Heart left ventricle (tissue), 16 donors: ENCODE data around the gene FOXN3. TPM values are rescaled to one million over a fixed set of nuclear protein-coding genes. Genes with fewer than 3 reads are reported as not detected.

Experiments used
- ATAC-seq, 4 donors: fragments of 200-7000 bp; cut with Tn5 transposase; one replicate each; pipeline ENCODE4 v1.9.1; 2020 to 2022; ENCODE audit warnings: moderate library complexity in 4 of 4, mild to moderate bottlenecking in 3 of 4, moderate number of reproducible peaks in 1 of 4
- DNase-seq, 5 donors: peaks; one replicate each; pipeline ENCODE4 v3.0.0-alpha.2; 2020
- H3K27ac ChIP-seq, 12 donors: fragments of 200-600 bp; sonication (generic) in 4 of 12; one replicate each; pipeline versions ENCODE4 v1.5.0 to v1.8.0; 2016 to 2022; ENCODE audit warnings: mild to moderate bottlenecking in 2 of 12
- H3K27me3 ChIP-seq, 9 donors: fragments of 200-600 bp; sonication (generic) in 2 of 9; one replicate each; pipeline versions ENCODE4 v1.5.1 to v1.8.0; 2016 to 2022; ENCODE audit warnings: mild to moderate bottlenecking in 3 of 9
- H3K36me3 ChIP-seq, 9 donors: fragments of 200-600 bp; sonication (generic) in 2 of 9; one replicate each; pipeline versions ENCODE4 v1.5.0 to v1.8.0; 2018 to 2022; ENCODE audit warnings: mild to moderate bottlenecking in 2 of 9
- H3K4me1 ChIP-seq, 12 donors: fragments of 200-600 bp; sonication (generic) in 4 of 12; one replicate each; pipeline versions ENCODE4 v1.5.0 to v1.8.0; 2016 to 2022; ENCODE audit warnings: mild to moderate bottlenecking in 3 of 12
- H3K4me3 ChIP-seq, 12 donors: fragments of 200-600 bp; sonication (generic) in 4 of 12; one replicate each; pipeline versions ENCODE4 v1.5.0 to v1.8.0; 2017 to 2022; ENCODE audit warnings: mild to moderate bottlenecking in 9 of 12, moderate library complexity in 4 of 12
- H3K9me3 ChIP-seq, 12 donors: fragments of 200-600 bp; sonication (generic) in 4 of 12; one replicate each; pipeline versions ENCODE4 v1.5.0 to v1.8.0; 2016 to 2022; ENCODE audit warnings: mild to moderate bottlenecking in 1 of 12
- CTCF ChIP-seq, 12 donors: fragments of 200-600 bp; sonication (generic) in 4 of 12; IDR thresholded peaks; one replicate each; pipeline versions ENCODE4 v1.5.0 to v1.8.0; 2018 to 2022; ENCODE audit warnings: antibody characterized with exemption in 12 of 12, mild to moderate bottlenecking in 5 of 12
- POLR2A ChIP-seq, 2 donors: fragments of 450-650 bp; IDR thresholded peaks; one replicate each; pipeline ENCODE4 v1.6.1; 2017; ENCODE audit warnings: antibody characterized with exemption in 2 of 2, mild to moderate bottlenecking in 2 of 2, moderate library complexity in 2 of 2
- WGBS, 4 donors: extraction: QIAGEN DNeasy Blood & Tissue Kit in 2 of 4; methylation state at CpG; one replicate each; pipeline versions ENCODE4 v1.1.5 to v1.1.7; 2013 to 2018; 5-methylcytosine and 5-hydroxymethylcytosine counted together
- intact Hi-C, 10 donors: fragments of 100-400 bp; cut with DNase I; formaldehyde crosslinking; loops; one replicate each; pipeline versions ENCODE4 v1.11.1 to v1.14.2; 2022
- polyA plus RNA-seq, 2 donors: library from polyadenylated mRNA; stranded (reverse); fragments of 200-250 nt; gene quantifications; one replicate each; pipeline ENCODE4 v1.2.3, GENCODE V29; 2013
- total RNA-seq, 9 donors: library from RNA; depleted of rRNA in 2 of 9; stranded (reverse); fragments of >200 nt in 2 of 9; fragmentation: NEBNext Ultra II Directional in 3 of 9; extraction: Animal tissue kit (Norgen Biotek cat#: 25700) in 3 of 9; gene quantifications; one replicate each; pipeline versions ENCODE4 v1.1.0 to v1.2.4, GENCODE V29; 2016 to 2023
- donor health status: ischemic (EF 13 %, LVEDD 7.1; RV severe dilation, severe dysfunction).
- donor health status: healthy with polysubstance abuse.
- donor health status: DM: no; HTN: yes; CAD: no.
- donor health status: DM: no; HTN: no; CAD: no.
- donor health status: ischemic (EF 25% LVEDD 6.9; RV normal size, moderate dysfunction).
- donor health status: ischemic (EF 25% LVEDD 5.7; RV mildly dilated, moderate dysfunction).
- donor health status: healthy.
- donor health status: DM: yes; HTN: yes; CAD: no.
- donor health status: ischemic (EF 35%, LVEDD 5.7; RV mildly dilated, moderate dysfunction).
- donor health status: nonischemic (EF 11% LVEDD 7.7; RV severe dilation, severe dysfunction).
- donor health status: DM: yes; HTN: yes; CAD: no.
- donor health status: PGD.
- donor health status: ischemic (EF 29% LVEDD 5.4; RV normal size, mild dysfunction).
- donor health status: nonischemic (EF 23%, LVEDD 6.1; RV moderate dilation, normal function).

Gene FOXN3
- total and polyA plus RNA-seq, 11 donors, result 24.4 to 161 (median 111) TPM

- Histone ChIP-seq H3K4me3 (no peak overlapping the region), H3K36me3 (peaks cover 0 to 8% (median 0%) of the 10 kb centered on the region in 9 donors), H3K27ac (no peak overlapping the region), H3K4me1 (peaks cover 0 to 40% (median 11%) of the 10 kb centered on the region in 12 donors), H3K27me3 (no peaks in the 10 kb centered on the region), H3K9me3 (peaks cover 0 to 4% (median 0%) of the 10 kb centered on the region in 12 donors)
- TF ChIP-seq CTCF (IDR thresholded peaks at IDR 0.05) (no peak), POLR2A (IDR thresholded peaks at IDR 0.05) (no peak)
- ATAC-seq, result no peak
- no peak for DNase-seq
- WGBS, 4 donors, result 78 to 89% (median 83%) methylated on average over 5 of the region's 5 CpGs
- intact Hi-C loops, result loop anchor here in 1 of 10 donors (10.0 kb wide), 1 partner anchor 92 kb away; no protein-coding TSS in a partner anchor
Observed at GRCh38 chr14:89312932-89313331, 104.1 kb downstream of the FOXN3 start.

- ATAC-seq, result no peak
- H3K4me1 ChIP-seq, result peaks cover 2 to 45% (median 20%) of the 10 kb centered on the region in 12 donors
- H3K27ac ChIP-seq, result no peak overlapping the region
- H3K36me3 ChIP-seq, result no peaks in the 10 kb centered on the region
- H3K4me3 ChIP-seq, result no peak overlapping the region
- WGBS, 4 donors, result 80 to 93% (median 92%) methylated on average over 8 to 9 of the region's 9 CpGs
- DNase-seq, result no peak
- intact Hi-C loops, result loop anchor here in 1 of 10 donors (10.0 kb wide), 1 partner anchor 95 kb away; no protein-coding TSS in a partner anchor
- TF ChIP-seq POLR2A (IDR thresholded peaks at IDR 0.05) (no peak), CTCF (IDR thresholded peaks at IDR 0.05) (no peak)
- H3K27me3 ChIP-seq, result no peaks in the 10 kb centered on the region
- H3K9me3 ChIP-seq, result peaks cover 0 to 4% (median 0%) of the 10 kb centered on the region in 12 donors
Observed at GRCh38 chr14:89310211-89310610, 106.8 kb downstream of the FOXN3 start.

GRCh38 chr14:89309670-89310177 is 107.3 kb downstream of the FOXN3 start:
- H3K4me1 ChIP-seq, result peaks cover 5 to 47% (median 24%) of the 10 kb centered on the region in 12 donors

More at GRCh38 chr14:89309670-89310177, 107.3 kb downstream of the FOXN3 start:
- no peak for TF ChIP-seq CTCF (IDR thresholded peaks at IDR 0.05)
- no peak for TF ChIP-seq POLR2A (IDR thresholded peaks at IDR 0.05)
- intact Hi-C loops, result loop anchor here in 4 of 10 donors (5.0 to 10.0 kb wide), 5 partner anchors 95 to 135 kb away; partner anchors contain the start of gene FOXN3 (in 3 of the 4)
- DNase-seq, result no peak
- H3K27ac ChIP-seq, result no peak overlapping the region
- H3K4me3 ChIP-seq, result no peak overlapping the region
- H3K27me3 ChIP-seq, result no peaks in the 10 kb centered on the region
- H3K36me3 ChIP-seq, result no peaks in the 10 kb centered on the region
- no peak for ATAC-seq
- peaks cover 0 to 4% (median 0%) of the 10 kb centered on the region in 12 donors for H3K9me3 ChIP-seq
- 85 to 91% (median 89%) methylated on average over 11 of the region's 11 CpGs for WGBS, 4 donors
